DMS114 treated with DMSO at 0.1 percent for 48 hours (cell line): ENCODE measurements around the gene KIF11.
A peak's percentile ranks its signal among the peaks of the same experiment; 100 is the strongest.
"Not testable (repeated sequence)": the region's sequence is repeated elsewhere in the genome, so short reads cannot be mapped to it uniquely, and the experiment has no call there.

ENCODE experiments used
- DNase-seq: peaks from one replicate; lab custom pipeline; 2025; ENCODE audit not compliant: unreplicated experiment; lab: John Stamatoyannopoulos, UW

The KIF11 gene

GRCh38 chr10:92592761-92593618 is at the start of gene KIF11:
KIF11 (plus strand) TSS chr10:92593130; CDS start chr10:92593376, 246 bp downstream.
- peak; percentile 97 for DNase-seq

GRCh38 chr10:92544296-92544695 is 48.6 kb upstream of the KIF11 start:
- no peak for DNase-seq

- DNase-seq = no peak
Measured at GRCh38 chr10:92545556-92545955, 47.4 kb upstream of the KIF11 start.

GRCh38 chr10:92547676-92548075 is 45.3 kb upstream of the KIF11 start:
- no peak for DNase-seq

- DNase-seq = no peak
Measured at GRCh38 chr10:92550924-92551323, 42.0 kb upstream of the KIF11 start.

- no peak for DNase-seq
Measured at GRCh38 chr10:92552310-92552709, 40.6 kb upstream of the KIF11 start.

- no peak for DNase-seq
Measured at GRCh38 chr10:92553959-92554358, 39.0 kb upstream of the KIF11 start.

GRCh38 chr10:92559046-92559445 is 33.9 kb upstream of the KIF11 start:
- DNase-seq = no peak

GRCh38 chr10:92562424-92562823 is 30.5 kb upstream of the KIF11 start:
- DNase-seq = no peak

- DNase-seq = no peak
Measured at GRCh38 chr10:92567952-92568600, 24.9 kb upstream of the KIF11 start.

- no peak for DNase-seq
Measured at GRCh38 chr10:92569071-92569470, 23.9 kb upstream of the KIF11 start.

- DNase-seq = not testable (repeated sequence)
Measured at GRCh38 chr10:92569663-92570062, 23.3 kb upstream of the KIF11 start.

- DNase-seq = no peak
Measured at GRCh38 chr10:92571649-92572048, 21.3 kb upstream of the KIF11 start.

GRCh38 chr10:92572362-92573090 is 20.4 kb upstream of the KIF11 start:
- no peak for DNase-seq

- peak; percentile 40 for DNase-seq
Measured at GRCh38 chr10:92573091-92573797, 19.7 kb upstream of the KIF11 start.

- peak; percentile 72 for DNase-seq
Measured at GRCh38 chr10:92573798-92574547, 19.0 kb upstream of the KIF11 start, which contains the start of gene IDE. IDE (minus strand) TSS chr10:92574093; CDS start chr10:92574019, 74 bp downstream.

GRCh38 chr10:92574548-92575261 is 18.2 kb upstream of the KIF11 start:
- peak; percentile 77 for DNase-seq

- DNase-seq = no peak
Measured at GRCh38 chr10:92575961-92576360, 17.0 kb upstream of the KIF11 start.

- not testable (repeated sequence) for DNase-seq
Measured at GRCh38 chr10:92582347-92582746, 10.6 kb upstream of the KIF11 start.
